NCI-H748 (cell line): ENCODE results near the gene RAVER1.
"Not testable (repeated sequence)": the region's sequence is repeated elsewhere in the genome, so short reads cannot be mapped to it uniquely, and the experiment has no call there.

Experiments
- DNase-seq: peaks from one replicate; lab custom pipeline; 2025; ENCODE audit not compliant: unreplicated experiment; lab: John Stamatoyannopoulos, UW

The RAVER1 gene

GRCh38 chr19:10346509-10346908 is 13.2 kb upstream of the RAVER1 start:
- no peak for DNase-seq

- DNase-seq, result no peak
These were observed 11.5 kb upstream of the RAVER1 start for GRCh38 chr19:10344780-10345179.

GRCh38 chr19:10343495-10343894 is 10.2 kb upstream of the RAVER1 start:
- no peak for DNase-seq

GRCh38 chr19:10339977-10340376 is 6.6 kb upstream of the RAVER1 start:
- no peak for DNase-seq

- DNase-seq, result no peak
These were observed 6.1 kb upstream of the RAVER1 start, which contains the start of gene ICAM3 for GRCh38 chr19:10339380-10339960. ICAM3 (minus strand) TSS chr19:10339624; CDS start chr19:10339614, 10 bp downstream.

GRCh38 chr19:10338940-10339339 is 5.6 kb upstream of the RAVER1 start:
- no peak for DNase-seq

GRCh38 chr19:10336725-10337124 is 3.4 kb upstream of the RAVER1 start:
- not testable (repeated sequence) for DNase-seq

GRCh38 chr19:10335352-10335985 is 2.1 kb upstream of the RAVER1 start:
- DNase-seq, result no peak

GRCh38 chr19:10334588-10335351 is 1.4 kb upstream of the RAVER1 start:
- DNase-seq, result peak; percentile 68

- DNase-seq, result peak; percentile 61
These were observed 644 bp upstream of the RAVER1 start for GRCh38 chr19:10333758-10334587.

- DNase-seq, result peak; percentile 26
These were observed 968 bp downstream of the RAVER1 start for GRCh38 chr19:10332158-10332964.

GRCh38 chr19:10329555-10329954 is 3.8 kb downstream of the RAVER1 start:
- DNase-seq, result no peak

- DNase-seq, result no peak
These were observed 4.5 kb downstream of the RAVER1 start for GRCh38 chr19:10328558-10329429.

- DNase-seq, result no peak
These were observed 5.5 kb downstream of the RAVER1 start for GRCh38 chr19:10327793-10328192.

- no peak for DNase-seq
These were observed 7.6 kb downstream of the RAVER1 start for GRCh38 chr19:10325732-10326131.

- DNase-seq, result no peak
These were observed 11.2 kb downstream of the RAVER1 start for GRCh38 chr19:10321874-10322835.

GRCh38 chr19:10321417-10321797 is 11.9 kb downstream of the RAVER1 start:
- DNase-seq, result no peak
